Endometrium (tissue), 2 donors: Measurements from ENCODE around the gene LPAR3.
"Not testable (repeated sequence)": the region's sequence is repeated elsewhere in the genome, so short reads cannot be mapped to it uniquely, and the experiment has no call there.

Experiments
- FAIRE-seq: peaks from 2 replicates; lab custom pipeline; 2012; peaks lifted over from hg19 to GRCh38; lab: Jason Lieb, UNC
- donor health status: control.
- donor health status: control.

LPAR3 gene, protein sequence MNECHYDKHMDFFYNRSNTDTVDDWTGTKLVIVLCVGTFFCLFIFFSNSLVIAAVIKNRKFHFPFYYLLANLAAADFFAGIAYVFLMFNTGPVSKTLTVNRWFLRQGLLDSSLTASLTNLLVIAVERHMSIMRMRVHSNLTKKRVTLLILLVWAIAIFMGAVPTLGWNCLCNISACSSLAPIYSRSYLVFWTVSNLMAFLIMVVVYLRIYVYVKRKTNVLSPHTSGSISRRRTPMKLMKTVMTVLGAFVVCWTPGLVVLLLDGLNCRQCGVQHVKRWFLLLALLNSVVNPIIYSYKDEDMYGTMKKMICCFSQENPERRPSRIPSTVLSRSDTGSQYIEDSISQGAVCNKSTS

DNA sequence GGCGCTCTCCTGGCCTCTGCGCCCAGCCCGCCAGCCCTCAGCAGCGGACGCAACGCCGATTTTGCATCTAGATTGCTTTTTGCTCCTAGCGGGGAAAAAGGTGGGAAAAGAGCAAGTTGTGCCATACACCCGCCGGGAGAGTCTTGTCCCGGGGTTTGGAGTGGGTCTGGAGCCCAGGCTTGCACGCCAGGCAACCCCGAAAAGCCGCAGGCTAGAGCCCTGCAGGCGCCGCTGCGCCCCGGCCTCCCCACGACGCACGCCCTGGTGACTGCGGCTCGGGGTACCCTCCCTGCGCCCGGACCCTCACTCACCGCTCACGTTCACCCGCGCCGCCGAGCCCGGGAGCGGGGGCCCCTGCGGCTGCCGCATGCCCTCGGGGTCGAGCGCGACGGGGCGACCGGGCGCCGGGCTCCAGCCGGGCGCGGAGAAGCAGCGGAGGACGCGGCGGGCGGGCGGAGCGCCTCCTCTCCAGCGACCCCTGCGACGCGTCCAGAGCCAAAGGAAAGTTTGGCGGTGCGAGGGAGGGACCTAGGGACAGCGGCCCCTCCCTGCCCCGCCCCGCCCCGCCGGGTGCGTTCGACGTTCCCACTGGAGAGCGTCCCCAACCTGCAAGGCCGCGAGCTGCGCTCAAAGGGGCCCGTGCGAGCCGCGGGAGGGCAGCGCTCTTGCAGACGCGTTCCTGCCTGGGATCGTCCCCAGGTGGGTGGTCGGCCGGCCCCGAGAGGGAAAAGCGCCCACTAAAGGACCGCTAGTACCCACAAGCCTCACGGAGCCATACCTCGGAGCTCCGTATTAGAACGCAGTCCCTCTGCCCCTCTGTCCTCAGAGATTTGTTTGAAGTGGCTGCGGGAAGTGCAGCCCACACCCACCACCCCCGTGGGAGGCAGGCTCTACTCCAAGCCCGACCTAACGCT lies at the start of gene LPAR3:
Gene LPAR3, minus strand, starts transcription at position 502 of the 914 bp plus-strand sequence. CDS start 27,086 bp downstream, outside the sequence.
- no peak for FAIRE-seq

DNA sequence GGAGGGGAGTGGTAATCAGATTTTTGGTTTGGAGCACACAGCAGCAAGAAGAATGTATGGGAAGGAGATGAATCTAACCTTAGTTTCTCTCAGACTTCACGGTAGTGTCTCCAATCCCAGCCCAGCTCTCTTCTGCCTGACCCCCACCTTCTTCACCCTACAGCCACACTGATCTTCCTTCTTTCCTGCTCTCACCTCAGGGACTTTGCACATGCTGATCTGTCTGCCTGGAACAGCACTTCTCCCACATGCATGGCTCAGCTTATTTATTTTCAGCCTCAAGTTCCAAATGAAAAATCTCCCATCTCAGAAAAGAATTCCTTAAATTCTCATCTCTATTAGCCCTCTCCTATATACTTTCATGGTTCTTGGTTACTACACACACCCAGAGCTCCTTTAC lies 48.8 kb upstream of the LPAR3 start:
- no peak for FAIRE-seq

DNA sequence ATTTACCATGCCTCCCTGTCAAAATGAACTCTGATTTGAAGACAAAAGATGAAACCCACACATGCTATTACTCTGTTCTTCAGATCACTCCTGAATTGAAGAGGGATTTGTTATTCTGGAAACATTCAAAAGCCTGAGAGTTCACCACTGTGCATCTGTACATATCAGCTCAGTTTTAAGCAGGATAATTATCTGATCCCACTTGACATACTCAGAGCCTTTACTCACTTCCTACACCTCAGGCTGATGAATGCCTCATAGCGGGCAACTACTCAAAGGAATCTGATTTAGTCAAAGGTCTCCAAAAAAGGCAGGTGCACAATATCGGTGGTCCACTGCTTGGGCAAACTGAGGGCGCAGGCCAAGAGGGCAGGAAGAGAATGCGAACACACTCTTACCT lies 47.5 kb upstream of the LPAR3 start:
- no peak for FAIRE-seq

DNA sequence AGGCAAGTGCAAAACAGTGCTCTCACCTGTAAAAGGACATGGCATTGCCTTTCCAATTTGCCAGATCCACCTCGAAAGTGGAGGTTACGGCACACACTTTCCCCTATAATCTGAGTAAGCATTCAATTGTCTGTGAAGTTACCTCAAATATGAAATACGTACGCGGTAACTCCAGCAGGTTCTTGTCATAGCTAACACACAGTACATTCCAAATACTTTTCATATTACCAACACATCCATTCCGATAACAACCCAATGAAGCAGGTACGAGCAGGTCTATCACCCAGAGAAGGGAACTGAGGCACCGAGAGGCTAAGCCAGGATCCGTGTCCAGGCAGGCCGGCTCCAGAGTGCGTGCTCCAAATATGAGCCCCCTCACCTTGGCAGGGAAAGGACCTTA lies 46.8 kb upstream of the LPAR3 start:
- no peak for FAIRE-seq

DNA sequence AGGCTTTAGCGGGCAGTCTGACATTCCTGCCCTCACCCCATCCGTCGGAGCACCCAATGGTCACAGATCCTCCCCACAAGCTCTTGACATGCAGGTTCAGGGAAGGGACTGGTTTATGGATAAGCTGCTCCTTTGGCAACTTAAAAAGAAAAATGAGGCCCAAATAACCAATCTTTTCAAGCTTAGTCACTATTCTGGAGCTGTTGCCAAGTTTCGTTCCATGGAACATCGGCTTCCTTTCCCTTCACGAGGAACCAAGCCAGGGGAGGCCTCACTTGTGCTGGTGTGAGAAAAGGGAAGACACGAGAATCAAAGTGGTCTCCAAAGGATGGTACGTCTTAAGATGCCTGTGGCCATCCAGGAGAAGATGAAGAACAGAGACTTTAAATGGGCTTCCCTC lies 46.1 kb upstream of the LPAR3 start:
- FAIRE-seq: no peak

DNA sequence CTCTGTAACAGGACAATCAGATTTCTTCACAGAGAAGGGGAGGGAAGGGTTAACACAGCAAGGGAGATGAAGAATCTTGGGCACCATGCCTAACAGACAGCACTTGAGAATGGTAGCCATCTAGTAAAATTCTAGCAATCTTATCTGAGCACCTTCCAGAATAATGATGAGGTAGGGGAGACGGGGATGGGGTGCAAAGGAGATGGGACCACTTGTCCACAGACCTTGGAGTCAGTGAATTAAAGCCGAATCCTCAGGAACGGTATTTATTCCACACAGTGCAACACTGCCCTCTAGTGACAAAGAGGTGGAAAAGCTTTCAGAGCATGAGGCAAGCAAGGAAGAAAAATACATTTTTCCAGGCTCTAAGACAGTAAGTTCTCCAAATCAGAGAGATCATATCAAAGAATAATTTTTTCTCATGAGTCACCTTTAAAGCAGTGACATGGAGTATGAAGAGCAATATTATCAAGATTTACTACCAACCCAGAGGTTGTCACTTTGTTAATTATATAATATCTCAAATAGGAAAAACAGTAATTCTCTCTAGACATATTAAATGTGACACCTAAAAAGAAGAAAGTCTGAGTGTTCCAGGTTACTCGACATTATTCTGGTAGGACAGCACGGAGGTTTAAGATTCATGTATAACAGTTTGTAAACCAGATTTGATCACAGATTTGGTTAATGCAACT lies 43.3 kb upstream of the LPAR3 start:
- FAIRE-seq: peak; percentile 71

DNA sequence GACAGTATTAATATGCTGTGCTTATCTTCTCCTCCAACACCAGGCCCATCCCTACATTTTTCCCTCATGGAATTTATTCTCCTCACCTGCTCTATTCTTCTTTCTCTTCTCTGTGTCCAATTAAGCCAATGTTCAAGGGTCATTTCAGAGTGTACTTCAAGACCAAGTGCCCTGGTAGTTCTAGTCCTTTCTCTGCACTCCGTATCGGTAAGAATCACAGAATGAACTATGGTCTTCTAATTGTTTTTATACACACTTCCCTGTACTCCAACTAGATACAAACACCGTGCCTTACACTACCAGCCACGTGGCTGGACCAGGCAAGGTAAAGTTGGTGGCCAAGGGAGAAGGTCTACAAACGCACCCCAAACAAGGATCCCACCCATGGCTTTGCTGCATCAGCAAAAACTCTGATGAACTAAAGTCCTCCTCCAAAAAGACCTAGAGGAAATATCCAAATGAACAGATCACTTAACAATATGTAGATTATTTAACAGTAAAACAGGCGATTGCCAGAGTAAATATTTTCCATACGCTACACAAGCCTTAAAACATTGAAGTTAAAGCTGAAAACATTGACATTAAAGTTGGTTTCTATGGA lies 40.1 kb upstream of the LPAR3 start:
- no peak for FAIRE-seq

DNA sequence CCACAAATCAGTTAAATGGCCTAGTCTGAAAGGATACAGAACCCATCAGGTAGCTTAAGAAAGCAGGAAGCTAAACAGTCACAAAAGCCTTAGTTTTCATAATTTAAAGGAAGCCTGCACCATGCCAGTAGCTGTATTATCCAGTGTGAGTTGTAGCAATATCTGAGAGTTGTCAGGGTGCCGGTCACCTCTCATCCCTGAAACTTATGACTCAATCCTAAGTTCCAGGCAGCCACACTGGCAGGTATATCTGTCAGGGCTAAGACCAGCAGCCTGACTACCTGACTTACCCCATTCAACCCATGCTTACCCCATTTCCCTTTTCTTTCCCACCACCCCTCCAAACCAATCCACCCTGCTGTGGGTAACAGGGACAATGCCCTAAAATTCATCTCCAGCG lies 37.8 kb upstream of the LPAR3 start:
- no peak for FAIRE-seq

DNA sequence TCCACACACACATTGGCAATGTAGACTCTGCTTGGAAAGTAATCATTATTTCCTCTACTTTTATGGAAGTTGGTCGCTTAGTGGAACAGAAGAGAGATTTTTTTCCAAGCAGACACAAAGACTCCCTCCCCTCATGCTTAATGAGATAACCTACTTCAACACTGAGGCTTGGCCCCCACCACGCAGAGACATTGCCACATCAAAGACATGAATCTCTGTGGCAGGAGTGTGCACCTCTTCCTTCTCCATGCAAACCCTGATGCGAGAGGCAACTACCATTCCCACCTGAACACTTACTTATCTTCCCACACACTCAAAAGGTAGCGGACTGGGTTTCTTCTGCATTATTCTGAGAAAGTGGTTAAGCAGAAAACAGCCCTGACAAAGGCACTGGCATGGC lies 37.3 kb upstream of the LPAR3 start:
- no peak for FAIRE-seq

DNA sequence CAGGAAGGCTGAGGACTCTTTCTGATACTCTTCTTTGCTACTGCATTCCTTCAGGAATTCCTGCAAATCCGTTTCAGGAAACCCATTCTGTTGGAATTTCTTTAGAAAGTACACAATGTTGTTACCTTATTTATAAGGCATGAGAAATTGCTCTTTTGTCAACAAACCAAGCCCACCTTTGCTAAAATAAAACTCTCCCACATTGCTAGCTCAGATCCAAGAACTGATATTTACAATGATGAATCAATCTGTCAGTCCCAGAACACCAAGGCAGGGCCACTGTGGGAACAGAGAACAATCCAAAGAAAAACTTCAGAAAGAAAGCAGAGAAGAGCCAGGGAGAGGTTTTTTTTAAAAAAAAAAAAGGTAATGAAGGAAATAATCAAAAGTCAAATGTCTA lies 36.6 kb upstream of the LPAR3 start:
- FAIRE-seq: no peak

DNA sequence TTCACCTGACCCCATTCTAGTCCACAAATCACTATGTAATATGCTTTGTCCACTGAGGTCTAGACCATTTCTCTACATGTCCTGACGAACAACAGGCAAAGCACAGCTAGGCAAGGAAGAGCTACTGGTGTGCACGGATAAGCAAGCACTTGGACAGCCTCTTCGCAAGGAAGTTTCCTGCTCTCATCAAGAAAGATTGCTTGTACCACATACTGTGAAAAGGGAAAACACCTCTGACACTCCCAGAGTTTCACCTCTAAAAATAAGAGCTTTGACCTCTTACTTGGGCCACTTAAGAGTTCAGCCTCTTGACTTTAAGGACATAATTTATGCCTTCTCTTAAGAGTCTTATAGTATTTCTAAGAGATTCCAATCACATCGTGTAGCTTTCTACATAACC lies 36.0 kb upstream of the LPAR3 start:
- FAIRE-seq: no peak

DNA sequence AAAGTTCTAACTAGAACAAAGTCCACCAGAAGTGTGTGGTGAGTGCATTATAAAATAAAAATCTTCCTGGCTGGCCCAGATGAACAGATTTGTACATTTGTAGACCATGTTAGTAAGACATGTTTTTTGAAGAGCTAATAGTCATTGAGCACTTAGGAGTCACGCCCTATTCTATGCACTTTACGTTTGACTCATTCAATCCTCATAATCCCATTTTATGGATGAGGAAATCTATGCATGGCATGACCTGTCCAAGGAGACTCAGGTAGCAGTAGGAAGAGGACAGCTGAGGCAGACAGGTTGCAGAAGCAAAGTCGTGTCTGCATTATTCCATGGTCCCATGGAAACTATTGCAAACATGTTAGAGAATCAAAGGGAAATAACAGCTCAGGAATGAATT lies 30.3 kb upstream of the LPAR3 start:
- no peak for FAIRE-seq

DNA sequence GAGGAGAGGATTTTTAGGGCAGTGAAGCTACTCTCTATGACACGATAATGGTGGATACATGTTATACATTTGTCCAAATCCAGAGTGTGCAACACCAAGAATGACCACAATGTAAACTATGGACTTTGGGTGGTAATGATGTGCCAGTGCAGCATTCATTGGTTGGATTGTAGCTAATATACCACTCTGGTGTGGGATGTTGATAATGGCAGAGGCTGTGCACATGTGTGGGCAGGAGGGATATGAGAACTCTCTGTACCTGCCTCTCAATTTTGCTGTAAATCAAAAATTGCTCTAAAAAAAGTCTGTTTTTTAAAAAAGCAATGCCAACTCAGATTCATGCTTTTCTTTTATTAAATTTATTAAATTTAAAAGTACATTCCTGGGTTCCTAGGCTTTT lies 27.2 kb upstream of the LPAR3 start:
- FAIRE-seq: no peak

DNA sequence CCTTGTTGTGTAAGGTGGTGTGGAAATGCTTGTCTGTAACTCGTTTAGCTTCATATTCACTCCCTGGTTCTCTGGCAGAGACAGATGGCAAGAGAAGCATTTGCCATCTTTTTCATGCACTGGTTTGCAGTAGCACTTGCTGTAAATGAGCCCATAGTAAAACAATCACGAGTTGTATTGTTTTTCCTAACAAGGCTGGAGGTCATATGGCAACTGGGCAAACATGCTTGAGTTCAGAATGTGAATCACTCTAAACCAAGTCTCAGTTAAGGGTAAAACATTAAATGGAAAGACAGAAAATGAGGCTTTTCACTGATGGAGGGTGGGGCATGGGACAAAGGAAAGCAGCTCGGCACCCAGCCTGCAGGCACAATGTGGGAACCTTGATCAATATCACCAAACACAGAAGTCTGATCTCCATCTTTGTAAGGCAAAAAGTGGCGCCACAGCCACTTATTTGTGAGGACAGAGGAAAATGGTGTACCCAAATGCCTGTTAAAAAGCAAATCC lies 26.5 kb upstream of the LPAR3 start:
- no peak for FAIRE-seq

DNA sequence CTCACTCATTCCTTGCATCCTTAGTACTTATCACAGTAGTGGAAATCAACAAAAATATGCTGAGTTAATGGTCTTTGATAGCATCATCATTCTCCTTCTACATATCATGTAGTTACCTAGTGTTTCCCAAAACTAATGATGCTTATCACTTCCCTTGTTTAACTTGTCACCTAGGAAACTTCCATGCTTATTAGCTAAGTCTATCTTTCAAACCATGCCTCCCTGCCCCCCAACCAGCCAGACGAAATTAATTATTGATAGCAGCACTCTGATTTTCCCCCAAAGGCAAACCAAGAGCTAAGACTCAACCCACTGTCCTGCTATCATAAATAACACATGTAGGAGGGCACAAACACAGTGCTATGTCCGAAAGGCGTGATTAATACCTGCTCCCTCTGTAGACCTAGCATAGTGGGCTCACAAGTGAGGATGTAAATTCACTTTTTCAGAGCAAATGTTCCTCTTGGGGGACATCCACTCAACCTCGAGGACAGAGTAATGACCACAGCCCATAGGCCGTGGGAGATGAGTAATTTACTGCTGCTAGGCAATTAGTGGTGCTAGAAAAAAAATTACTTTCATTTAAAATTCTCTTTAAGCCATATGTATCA lies 25.8 kb upstream of the LPAR3 start:
- FAIRE-seq: no peak

DNA sequence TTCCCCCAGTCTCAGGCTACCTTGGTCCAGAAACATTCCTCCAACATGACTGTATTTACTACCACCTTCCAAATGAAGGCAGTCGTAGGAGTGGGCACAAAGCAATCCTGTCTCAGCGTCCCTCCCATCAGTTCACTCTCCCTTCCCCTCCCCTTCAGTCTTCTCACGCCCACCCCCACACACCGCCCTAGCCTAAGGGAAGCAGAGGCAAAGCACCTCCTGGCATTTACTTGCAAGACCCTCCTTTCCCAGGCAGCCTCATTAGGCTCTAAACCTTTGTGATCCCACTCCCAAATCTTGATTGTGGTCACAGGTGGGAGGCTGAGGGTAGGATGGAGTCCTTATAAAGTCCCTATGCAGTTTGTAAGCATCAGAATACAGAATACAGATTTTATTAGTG lies 23.9 kb upstream of the LPAR3 start:
- FAIRE-seq: no peak

DNA sequence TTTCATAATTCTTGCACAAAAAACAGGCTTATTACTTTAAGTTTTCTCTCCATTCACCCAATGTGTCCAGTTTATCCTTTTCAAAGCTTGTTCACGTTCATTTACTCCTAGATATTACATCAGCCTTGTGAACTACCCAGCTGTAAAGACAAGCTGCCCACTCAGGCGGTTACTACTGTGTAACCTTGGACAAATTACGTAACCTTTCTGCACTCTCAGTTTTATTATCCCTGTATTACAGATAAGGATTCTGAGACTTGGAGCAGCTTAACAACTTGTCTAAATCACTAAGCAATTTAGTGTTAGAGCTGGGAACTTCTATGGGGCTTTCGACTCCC lies 20.5 kb upstream of the LPAR3 start:
- no peak for FAIRE-seq

DNA sequence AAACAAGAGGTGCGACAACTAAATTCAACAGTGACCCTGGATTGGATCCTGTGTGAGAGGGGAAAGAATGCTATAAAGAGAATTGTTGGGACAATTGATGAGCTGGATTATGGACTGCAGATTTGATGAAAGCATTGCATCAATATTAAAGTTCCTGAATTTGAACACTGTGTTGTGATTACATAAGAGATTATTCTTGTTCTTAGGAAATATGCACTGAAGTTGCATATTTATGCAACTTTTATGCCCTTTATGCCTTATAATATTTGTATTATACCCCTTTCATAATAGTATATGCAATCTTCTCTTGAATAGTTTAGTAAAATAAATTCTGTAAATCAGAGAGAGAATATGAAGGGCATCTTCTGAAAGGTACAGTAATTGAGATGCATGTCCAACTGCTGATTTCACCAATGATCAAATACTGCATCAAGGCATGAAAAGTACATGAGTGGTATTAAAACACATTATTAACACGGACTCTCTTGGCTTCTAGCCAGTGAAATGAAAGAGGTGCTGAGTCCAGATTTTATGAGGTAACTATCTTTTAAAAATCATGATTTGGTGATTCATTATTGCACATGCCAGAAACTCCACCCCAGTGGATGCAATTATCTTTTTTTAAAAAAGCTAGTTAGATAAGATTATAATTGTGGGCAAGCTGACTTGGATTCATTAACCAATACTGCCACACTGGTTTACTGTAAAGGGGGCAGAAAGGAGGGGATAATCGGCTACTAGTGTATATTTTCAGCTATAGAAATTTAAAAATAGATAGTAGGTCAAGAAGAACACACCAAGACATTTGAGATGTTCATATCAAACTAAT lies 19.9 kb upstream of the LPAR3 start:
- FAIRE-seq: no peak

DNA sequence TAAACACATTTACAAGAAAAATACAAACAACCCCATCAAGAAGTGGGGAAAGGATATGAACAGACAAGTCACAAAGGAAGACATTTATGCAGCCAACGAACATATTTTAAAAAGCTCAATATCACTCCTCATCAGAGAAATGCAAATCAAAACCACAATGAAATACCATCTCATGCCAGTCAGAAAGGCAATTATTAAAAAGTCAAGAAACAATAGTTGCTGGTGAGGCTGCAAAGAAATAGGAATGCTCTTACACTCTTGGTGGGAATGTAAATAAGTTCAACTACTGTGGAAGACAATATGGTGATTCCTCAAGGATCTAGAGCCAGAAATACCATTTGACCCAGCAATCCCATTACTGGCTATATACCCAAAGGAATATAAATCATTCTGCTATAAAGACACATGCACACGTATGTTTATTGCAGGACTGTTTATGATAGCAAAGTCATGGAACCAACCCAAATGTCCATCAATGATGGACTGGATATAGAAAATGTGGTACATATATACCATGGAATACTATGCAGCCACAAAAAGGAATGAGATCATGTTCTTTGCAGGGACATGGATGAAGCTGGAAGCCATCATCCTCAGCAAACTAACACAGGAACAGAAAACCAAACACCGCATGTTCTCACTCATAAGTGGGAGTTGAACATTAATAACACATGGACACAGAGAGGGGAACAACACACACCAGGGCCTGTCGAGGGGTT lies 15.9 kb upstream of the LPAR3 start:
- FAIRE-seq: not testable (repeated sequence)

DNA sequence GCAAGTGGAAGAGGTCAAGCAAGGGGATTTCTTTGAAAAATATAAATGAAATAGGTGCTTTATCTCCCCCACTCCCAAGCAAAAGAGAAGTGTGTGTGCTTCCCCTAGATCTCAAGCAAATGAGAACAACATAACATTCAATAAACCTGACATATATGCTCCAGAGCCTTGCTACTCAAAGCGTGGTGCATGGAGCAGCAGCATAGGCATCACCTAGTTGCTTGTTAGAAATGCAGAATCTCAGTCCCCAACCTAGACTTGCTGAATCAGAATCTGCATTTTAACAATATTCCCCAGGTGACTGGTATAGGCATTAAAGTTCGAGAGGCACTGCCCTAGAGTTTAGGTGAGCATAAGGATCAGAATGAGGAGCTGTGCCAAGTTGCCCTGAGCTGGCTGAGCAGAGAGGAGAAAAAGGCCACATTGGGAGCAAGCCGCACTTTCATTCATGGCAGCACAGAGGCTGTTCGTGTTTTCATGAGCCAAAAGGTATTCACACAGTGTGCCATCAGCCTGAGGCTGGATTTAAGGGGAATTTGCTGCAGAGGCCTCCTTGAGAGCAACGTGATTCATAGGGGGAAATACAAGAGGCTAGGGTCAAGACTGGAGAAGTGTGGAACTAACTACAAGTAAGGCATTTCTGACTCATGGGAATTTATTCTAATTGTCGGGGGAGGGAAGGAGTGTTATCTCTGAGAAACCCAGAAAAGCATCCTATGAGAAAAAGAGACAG lies 14.3 kb upstream of the LPAR3 start:
- FAIRE-seq: no peak
